Urinary bladder (tissue), 4 donors: ENCODE results near the gene LITAF. TPM values are rescaled to one million over a fixed set of nuclear protein-coding genes. Genes with fewer than 3 reads are reported as not detected.
A peak's percentile ranks its signal among the peaks of the same experiment; 100 is the strongest.
"Not testable (repeated sequence)": the region's sequence is repeated elsewhere in the genome, so short reads cannot be mapped to it uniquely, and the experiment has no call there.

Experiments used
- DNase-seq: peaks from one replicate; pipeline ENCODE4 v3.0.0-alpha.2; 2015; ENCODE audit errors: extremely low spot score
- H3K27ac ChIP-seq: one replicate; pipeline ENCODE4 v1.5.1; 2013; ENCODE audit warnings: low read depth, mild to moderate bottlenecking, moderate library complexity
- H3K36me3 ChIP-seq: one replicate; pipeline ENCODE4 v1.6.1; 2013; ENCODE audit warnings: mild to moderate bottlenecking, moderate library complexity; ENCODE audit not compliant: insufficient read depth
- H3K4me1 ChIP-seq: one replicate; pipeline ENCODE4 v1.6.1; 2013; ENCODE audit warnings: mild to moderate bottlenecking, moderate library complexity; ENCODE audit not compliant: insufficient read depth
- H3K4me3 ChIP-seq: one replicate; pipeline ENCODE4 v1.5.1; 2013; ENCODE audit warnings: low read depth, low read length
- WGBS: extraction: QIAGEN DNeasy Blood & Tissue Kit; methylation state at CpG from one replicate; pipeline ENCODE4 v1.1.7; 2013; 5-methylcytosine and 5-hydroxymethylcytosine counted together
- polyA plus RNA-seq: library from polyadenylated mRNA; stranded (reverse); fragments of 200-250 nt; gene quantifications from one replicate; pipeline ENCODE4 v1.2.3, GENCODE V29; 2013
- total RNA-seq: library from RNA; depleted of rRNA; stranded (reverse); fragments of >200 nt; gene quantifications from one replicate; pipeline ENCODE4 v1.2.3, GENCODE V29; 2014
- donor health status: healthy with polysubstance abuse.
- donor health status: healthy.

The LITAF gene
- total and polyA plus RNA-seq, 2 donors, result 69.7 to 120 TPM

- Histone ChIP-seq H3K36me3 (no peaks in the 10 kb centered on the region), H3K4me3 (no peak overlapping the region)
- 92% methylated on average over 2 of the region's 2 CpGs for WGBS
Observed at GRCh38 chr16:11511328-11511727, 75.4 kb downstream of the LITAF start.

DNA sequence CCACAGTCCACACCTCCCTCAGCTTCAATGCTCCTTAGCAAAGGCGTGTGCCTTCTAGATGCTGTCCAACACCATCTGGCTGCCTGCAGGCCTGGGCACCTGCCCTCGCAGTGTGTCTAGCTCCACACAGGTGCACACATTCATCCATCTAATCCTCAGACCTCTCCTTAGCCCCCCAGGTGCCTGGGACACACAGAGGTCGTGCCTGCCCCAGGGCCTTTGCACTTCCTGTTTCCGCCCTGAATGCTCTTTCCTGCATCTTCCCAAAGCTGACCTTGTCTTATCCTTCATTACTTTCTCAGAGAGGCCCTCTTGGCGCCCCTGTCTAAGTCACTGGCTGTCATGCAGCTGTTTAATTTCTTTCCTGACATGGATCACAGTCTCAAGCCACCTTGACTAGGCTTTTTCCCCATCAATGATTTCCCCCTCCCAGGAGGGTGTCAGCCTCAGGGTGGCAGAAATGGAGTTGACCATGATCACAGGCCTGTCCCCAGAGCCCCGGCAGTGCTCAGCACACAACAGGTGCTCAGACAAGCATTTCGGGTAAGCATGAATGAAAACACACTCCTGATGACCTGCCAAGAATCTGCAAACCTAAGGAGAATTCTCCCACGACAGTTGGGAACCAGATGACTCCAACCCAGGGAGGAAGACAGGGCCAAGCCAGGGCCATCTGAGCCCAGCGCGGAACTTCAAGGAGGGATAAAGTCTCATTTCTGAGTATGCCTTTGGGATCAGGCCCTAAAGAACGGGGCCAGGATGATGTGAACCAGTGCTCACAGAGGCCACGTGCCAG is 76.3 kb downstream of the LITAF start:
- WGBS, result 77% methylated on average over 12 of the region's 12 CpGs
- Histone ChIP-seq H3K4me3 (no peak overlapping the region), H3K4me1 (no peaks in the 10 kb centered on the region), H3K36me3 (no peaks in the 10 kb centered on the region), H3K27ac (no peak overlapping the region)
- no peak for DNase-seq

More at GRCh38 chr16:11511328-11511727, 75.4 kb downstream of the LITAF start:
- H3K4me1 ChIP-seq, result no peaks in the 10 kb centered on the region
- DNase-seq, result no peak
- no peak overlapping the region for H3K27ac ChIP-seq

- Histone ChIP-seq H3K36me3 (no peaks in the 10 kb centered on the region), H3K4me1 (no peaks in the 10 kb centered on the region), H3K4me3 (no peak overlapping the region), H3K27ac (no peak overlapping the region)
- 86% methylated on average over 3 of the region's 3 CpGs for WGBS
- DNase-seq, result no peak
Observed at GRCh38 chr16:11507991-11508390, 78.7 kb downstream of the LITAF start.

DNA sequence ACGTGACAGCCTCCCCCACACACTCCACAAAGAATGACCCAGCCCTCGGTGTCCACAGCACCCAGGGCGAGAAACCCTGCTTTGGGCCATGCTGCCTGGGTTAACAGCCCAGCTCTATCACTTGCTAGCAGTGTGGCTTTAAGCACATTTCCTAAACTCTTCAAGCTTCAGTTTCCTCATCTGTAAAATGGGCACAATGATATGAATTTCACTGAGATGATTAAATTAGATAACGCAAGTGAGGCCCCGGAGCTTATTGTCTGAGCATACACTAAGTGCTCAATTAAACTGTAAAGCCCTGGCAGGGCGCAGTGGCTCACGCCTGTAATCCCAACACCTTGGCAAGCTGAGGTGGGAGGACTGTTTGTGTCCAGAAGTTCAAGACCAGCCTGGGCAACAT is 79.4 kb downstream of the LITAF start:
- Histone ChIP-seq H3K4me1 (no peaks in the 10 kb centered on the region), H3K27ac (no peak overlapping the region), H3K36me3 (no peaks in the 10 kb centered on the region), H3K4me3 (no peak overlapping the region)
- no peak for DNase-seq
- WGBS, result 95% methylated on average over 7 of the region's 7 CpGs

DNA sequence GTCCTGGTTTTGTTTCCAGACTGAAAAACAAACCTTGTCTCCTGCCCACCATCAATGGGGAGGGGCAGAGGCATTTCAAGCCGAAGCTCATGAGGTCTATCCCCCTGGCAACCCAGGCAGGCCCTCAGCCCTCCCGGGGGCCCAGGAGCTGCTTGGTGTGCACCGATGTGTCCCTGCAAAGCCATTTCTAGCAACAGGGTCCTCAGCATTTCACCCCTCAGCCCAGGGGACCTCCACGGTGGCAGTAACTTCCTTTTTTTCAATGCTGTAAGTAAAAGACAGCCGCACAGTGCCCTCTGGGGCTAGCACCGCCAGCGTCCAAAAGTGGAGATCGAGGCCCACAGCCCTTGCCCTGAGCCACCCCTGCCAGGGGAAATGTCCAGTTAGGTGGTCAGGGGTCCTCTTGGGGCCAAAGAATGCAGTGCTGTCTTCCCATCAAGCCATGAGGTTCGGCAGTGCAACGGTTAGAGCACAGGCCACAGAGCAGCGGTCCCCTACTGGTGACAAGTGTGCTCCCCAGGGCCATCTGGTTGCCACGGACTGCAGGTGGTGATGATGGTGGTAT is 79.9 kb downstream of the LITAF start:
- DNase-seq, result no peak
- H3K4me3 ChIP-seq, result no peak overlapping the region
- H3K36me3 ChIP-seq, result no peaks in the 10 kb centered on the region
- WGBS, result 80% methylated on average over 12 of the region's 12 CpGs
- no peak overlapping the region for H3K27ac ChIP-seq
- H3K4me1 ChIP-seq, result no peaks in the 10 kb centered on the region

DNA sequence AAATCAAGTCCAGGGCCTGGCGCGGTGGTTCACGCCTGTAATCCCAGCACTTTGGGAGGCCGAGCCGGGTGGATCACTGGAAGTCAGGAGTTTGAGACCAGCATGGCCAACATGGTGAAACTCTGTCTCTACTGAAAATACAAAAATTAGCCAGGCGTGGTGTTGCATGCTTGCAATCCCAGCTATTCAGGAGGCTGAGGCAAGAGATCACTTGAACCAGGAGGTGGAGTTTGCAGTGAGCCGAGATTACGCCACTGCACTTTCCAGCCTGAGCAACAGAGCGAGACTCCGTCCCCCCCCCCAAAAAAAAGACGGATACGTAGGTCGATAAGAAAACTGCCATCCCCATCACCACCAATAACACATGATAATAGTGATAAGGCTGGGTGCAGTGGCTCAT is 82.5 kb downstream of the LITAF start:
- not testable (repeated sequence) for DNase-seq, H3K4me3 ChIP-seq, H3K27ac ChIP-seq, H3K4me1 ChIP-seq, H3K36me3 ChIP-seq
- WGBS, result 91% methylated on average over 13 of the region's 13 CpGs

DNA sequence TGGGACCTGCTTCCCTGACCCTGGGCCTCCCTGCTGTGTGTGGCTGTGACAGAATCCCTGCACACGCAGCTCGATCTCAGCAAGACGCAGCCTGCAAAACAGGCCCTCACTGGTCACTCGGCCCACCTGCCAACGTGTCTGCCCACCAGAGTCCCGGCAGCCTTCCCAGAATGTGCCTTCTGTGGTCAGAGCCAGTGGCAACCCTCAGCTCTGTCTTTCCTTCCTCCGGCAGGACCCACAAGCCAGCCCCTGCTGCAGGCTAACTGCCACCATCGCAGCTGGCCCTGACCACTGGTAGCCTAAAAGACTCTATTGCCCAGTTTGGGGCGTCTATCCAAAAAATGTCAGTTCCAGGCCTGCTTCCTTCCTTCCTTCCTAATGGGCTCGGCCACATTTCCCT is 83.2 kb downstream of the LITAF start:
- no peaks in the 10 kb centered on the region for H3K4me1 ChIP-seq
- H3K4me3 ChIP-seq, result no peak overlapping the region
- no peak for DNase-seq
- H3K27ac ChIP-seq, result no peak overlapping the region
- no peaks in the 10 kb centered on the region for H3K36me3 ChIP-seq
- 71% methylated on average over 10 of the region's 10 CpGs for WGBS

DNA sequence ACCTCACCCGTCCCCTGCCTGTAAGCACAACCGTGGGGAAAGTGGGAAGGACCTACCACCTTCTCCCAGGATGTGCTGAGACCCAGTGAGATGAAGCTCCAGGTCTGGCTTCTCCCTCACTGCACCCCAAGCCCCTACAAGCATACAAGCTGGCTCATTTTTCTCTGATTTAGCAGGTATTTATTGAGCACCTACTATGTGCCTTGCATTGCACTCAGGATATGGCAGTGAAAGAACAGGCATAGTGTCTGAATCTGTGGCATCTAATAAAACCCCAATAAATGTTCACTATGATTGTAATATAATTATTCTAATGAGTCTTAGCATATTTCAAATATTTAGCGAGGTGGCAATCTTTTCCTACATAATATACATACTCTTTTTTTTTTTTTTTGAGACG is 84.5 kb downstream of the LITAF start:
- WGBS, result 79% methylated on average over 4 of the region's 4 CpGs
- Histone ChIP-seq H3K27ac (no peak overlapping the region), H3K36me3 (no peaks in the 10 kb centered on the region), H3K4me3 (no peak overlapping the region), H3K4me1 (no peaks in the 10 kb centered on the region)
- no peak for DNase-seq

DNA sequence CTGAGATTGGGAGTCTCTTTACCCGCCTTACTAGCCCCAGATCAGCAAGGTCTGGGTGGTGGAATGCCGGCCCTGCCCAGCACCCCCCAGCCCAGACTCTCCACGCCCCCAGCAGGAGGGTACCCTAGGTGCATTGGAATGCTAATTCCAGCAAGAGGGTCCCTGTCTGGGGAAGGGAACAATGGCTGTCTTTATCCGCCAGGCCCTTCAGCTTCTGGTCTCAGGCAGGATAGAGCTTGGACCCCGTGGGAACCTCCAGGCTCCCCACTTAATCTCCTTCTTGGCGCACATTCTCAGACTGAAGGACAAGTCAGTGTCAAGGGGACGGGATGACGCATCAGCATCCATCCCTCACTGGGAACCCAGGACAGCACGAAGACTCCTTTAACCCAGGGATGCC is 85.1 kb downstream of the LITAF start:
- 59% methylated on average over 9 of the region's 9 CpGs for WGBS
- H3K4me1 ChIP-seq, result no peaks in the 10 kb centered on the region
- H3K4me3 ChIP-seq, result no peak overlapping the region
- no peaks in the 10 kb centered on the region for H3K36me3 ChIP-seq
- H3K27ac ChIP-seq, result no peak overlapping the region
- no peak for DNase-seq

DNA sequence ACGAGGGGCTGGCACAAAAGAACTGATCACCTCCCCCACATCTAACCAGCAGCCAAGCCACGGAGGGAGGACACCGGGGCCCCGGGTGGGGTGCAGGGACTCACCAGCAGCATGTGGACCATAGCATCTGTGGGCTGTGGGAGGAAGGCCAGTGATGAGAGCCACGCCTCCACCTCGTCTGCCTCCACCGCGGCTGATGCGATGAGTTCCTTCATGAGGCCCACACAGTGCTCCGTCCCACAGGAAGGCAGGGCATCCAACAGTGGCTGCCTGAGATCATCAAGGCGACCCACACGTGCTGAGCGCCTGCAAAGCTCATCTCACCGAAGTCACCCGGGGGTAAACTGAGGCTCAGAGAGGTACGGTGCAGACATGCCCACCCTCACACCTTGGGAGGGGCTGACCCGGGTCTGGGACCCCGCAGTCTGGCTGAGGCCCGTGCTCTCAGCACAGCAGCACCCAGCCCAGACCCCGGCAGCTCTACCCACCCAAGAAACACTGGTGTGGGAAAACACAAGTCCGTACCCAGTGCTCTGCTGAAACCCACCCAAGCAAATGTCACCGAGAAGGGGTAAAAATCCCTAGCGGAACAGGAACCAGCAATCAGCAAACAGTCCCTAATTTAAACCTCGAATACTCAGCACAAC is 85.9 kb downstream of the LITAF start:
- Histone ChIP-seq H3K36me3 (no peaks in the 10 kb centered on the region), H3K4me1 (no peaks in the 10 kb centered on the region), H3K4me3 (no peak overlapping the region), H3K27ac (no peak overlapping the region)
- no peak for DNase-seq
- 74% methylated on average over 24 of the region's 24 CpGs for WGBS

DNA sequence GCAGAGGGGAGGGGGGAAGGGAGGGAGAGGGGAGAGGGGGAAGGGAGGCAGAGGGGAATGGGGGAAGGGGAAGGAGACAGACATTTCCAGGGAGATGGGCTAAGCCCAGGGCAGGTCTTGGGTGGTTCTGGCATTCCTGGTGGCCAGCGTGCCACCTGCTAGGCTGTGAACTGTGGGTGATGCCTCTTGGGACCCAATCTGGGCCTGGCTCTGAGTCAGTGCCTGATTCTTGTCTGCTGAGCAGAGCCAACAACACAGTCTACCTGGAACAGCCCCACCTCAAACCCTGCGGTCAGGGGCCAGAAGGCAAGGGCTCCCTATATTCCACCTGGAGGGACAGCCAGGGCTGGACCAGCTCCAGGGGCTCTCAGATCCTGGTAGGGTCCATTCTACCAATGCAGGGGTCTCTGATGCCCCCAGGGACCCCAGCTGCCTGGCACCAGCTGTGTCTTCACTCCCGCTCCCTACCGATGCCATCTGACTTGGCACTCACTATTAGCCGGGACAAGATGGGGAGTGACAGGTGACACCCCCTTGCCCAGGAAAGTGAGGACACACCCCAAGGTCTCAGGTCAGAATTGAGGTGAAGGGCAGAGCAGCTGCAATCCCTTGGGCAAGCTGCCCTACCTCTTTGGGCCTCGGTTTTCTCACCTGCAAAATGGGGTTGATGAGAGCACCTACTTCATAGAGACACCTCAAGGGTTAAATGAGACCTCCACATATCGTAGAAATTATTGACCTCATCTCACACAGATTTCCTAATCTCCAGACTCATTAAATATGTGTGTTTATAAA is 87.2 kb downstream of the LITAF start:
- WGBS, result 82% methylated on average over 7 of the region's 7 CpGs
- no peak overlapping the region for H3K4me3 ChIP-seq
- H3K36me3 ChIP-seq, result no peaks in the 10 kb centered on the region
- H3K27ac ChIP-seq, result no peak overlapping the region
- H3K4me1 ChIP-seq, result no peaks in the 10 kb centered on the region
- no peak for DNase-seq

- no peak overlapping the region for H3K4me3 ChIP-seq
- H3K4me1 ChIP-seq, result no peaks in the 10 kb centered on the region
- peak overlapping the region; percentile 40 for H3K27ac ChIP-seq
- no peaks in the 10 kb centered on the region for H3K36me3 ChIP-seq
- 66% methylated on average over 6 of the region's 6 CpGs for WGBS
- DNase-seq, result no peak
Observed at GRCh38 chr16:11498683-11499082, 88.0 kb downstream of the LITAF start.

DNA sequence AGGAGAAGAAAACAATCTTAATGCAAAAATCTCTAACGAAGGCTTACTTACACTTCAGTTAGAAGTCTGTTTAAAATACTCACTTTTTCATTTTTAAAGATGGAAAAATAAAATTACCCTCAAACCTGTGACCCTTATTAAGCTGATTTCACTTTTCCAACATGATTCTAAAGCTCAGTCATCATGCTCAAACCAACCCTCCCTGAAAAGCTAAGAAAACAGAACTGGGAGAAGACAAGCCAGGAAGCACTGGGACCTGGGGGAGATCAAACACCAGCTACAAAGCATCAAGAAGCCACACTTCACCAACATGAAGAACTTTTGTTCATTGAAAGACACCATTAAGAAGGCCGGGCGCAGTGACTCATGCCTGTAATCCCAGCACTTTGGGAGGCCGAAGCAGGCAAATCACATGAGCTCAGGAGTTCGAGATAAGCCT is 88.8 kb downstream of the LITAF start:
- H3K4me1 ChIP-seq, result no peaks in the 10 kb centered on the region
- 19% methylated on average over 5 of the region's 5 CpGs for WGBS
- peak overlapping the region; percentile 59 for H3K27ac ChIP-seq
- no peaks in the 10 kb centered on the region for H3K36me3 ChIP-seq
- no peak overlapping the region for H3K4me3 ChIP-seq
- peak; percentile 53 for DNase-seq
